ENCODE data around the gene PDXDC1.
"Not testable (repeated sequence)": the region's sequence is repeated elsewhere in the genome, so short reads cannot be mapped to it uniquely, and the experiment has no call there.

PDXDC1 gene

GRCh38 chr16:15142107-15142890 lies 167.5 kb downstream of the PDXDC1 start:
- not testable (repeated sequence) for DNase-seq (ENCODE audit: low read depth, low spot score); H3K4me3 ChIP-seq (ENCODE audit: low read length)

GRCh38 chr16:15142891-15143600 lies 168.2 kb downstream of the PDXDC1 start:
- H3K4me3 ChIP-seq (ENCODE audit: low read length); DNase-seq (ENCODE audit: low read depth, low spot score): not testable (repeated sequence)

- not testable (repeated sequence) for DNase-seq (ENCODE audit: low read depth, low spot score); H3K4me3 ChIP-seq (ENCODE audit: low read length)
Observed at GRCh38 chr16:15143601-15144091, 168.8 kb downstream of the PDXDC1 start.

GRCh38 chr16:15144092-15144631 lies 169.3 kb downstream of the PDXDC1 start:
- not testable (repeated sequence) for H3K4me3 ChIP-seq (ENCODE audit: low read length); DNase-seq (ENCODE audit: low read depth, low spot score)

- H3K4me3 ChIP-seq (ENCODE audit: low read length); DNase-seq (ENCODE audit: low read depth, low spot score): not testable (repeated sequence)
Observed at GRCh38 chr16:15144781-15145417, 170.1 kb downstream of the PDXDC1 start.

DNA sequence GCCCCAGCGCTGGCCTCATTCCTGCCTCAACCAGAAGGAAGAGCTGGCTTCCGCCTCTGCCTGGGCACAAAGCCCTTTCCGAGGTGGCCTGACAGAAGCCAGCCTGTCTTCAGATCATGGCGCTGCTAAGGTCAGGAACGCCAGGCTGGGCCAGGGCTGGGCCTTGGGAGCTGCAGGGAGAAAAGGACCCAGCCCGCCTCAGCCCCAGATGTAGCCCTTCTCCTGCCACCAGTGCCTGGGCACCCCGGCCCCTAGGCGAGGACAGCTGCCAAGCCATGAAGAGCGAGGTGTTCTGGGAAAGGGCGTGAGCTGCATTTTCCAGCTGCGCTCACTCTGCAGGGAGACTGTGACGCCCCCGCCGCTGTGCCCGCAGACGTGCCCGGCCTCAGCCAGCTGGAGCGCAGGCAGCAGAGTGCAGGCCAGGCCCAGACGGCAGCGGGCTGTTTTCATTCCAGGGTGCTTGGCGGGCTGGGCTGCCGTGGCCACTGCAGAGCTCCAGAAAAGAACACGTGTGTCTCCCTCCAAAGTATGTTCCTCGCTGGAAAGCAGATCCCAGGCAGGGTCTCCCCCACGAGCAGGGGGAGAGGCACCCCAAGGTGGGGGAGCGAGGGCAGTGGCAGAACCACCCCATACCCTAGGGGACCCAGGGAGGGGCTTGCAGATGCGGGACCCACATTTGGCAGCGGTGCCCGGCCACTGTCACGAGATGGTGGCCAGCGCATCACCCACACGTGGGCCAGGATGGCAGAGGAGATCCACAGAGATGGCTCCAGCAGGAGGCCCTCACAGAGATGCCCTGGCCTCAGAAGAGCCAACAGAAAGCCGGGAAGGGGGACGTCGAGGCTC lies 170.8 kb downstream of the PDXDC1 start:
- not testable (repeated sequence) for DNase-seq (ENCODE audit: low read depth, low spot score); H3K4me3 ChIP-seq (ENCODE audit: low read length)

GRCh38 chr16:15146264-15146662 lies 171.4 kb downstream of the PDXDC1 start:
- not testable (repeated sequence) for H3K4me3 ChIP-seq (ENCODE audit: low read length)

GRCh38 chr16:15148831-15149230 lies 174.0 kb downstream of the PDXDC1 start:
- not testable (repeated sequence) for H3K4me3 ChIP-seq (ENCODE audit: low read length); DNase-seq (ENCODE audit: low read depth, low spot score)

More at GRCh38 chr16:15146264-15146662, 171.4 kb downstream of the PDXDC1 start:
- not testable (repeated sequence) for DNase-seq (ENCODE audit: low read depth, low spot score)

DNA sequence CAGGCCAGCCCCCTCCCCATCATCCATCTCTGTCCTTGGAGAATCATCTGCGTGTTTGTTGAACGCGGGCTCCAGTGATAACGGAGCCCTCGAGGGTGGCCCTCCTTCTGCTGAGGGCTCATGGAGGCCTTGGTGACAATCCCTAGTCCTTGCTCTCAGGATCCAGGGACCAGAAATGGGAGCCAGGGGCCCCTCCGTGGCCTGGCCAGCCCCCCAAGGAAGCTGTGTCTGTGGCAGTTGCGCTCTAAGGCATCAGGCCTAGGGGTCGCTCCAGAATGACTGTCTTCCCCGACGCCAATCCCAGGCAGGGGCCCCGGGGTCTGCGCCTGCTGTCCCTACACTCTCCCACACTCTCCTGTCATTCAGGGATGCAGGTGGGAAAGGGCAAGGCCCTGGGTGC lies 174.4 kb downstream of the PDXDC1 start:
- H3K4me3 ChIP-seq (ENCODE audit: low read length); DNase-seq (ENCODE audit: low read depth, low spot score): not testable (repeated sequence)

DNA sequence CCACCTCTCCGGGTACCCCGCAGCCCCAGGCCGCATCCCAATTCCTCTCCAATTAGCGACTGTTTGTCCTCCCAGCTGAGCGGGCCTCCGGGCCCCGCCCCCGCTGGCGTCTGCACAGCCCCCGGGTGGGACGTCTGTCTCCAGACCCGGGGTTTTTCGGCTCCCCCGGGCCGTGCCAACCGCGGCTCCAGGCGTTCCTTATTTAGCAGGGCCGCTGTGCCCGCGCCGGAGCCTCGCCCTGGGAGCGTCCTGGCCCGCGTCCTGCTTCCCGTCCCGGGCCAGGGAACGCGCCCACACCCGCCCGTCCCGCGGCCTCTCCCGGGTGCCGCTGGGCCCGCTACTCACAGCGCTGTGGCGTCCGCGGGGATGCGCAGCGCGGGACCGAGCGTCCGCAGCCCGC lies 179.2 kb downstream of the PDXDC1 start:
- DNase-seq (ENCODE audit: low read depth, low spot score): not testable (repeated sequence)
- H3K4me3 ChIP-seq (ENCODE audit: low read length): peak overlapping the region; percentile 46

- H3K4me3 ChIP-seq (ENCODE audit: low read length): peak overlapping the region; percentile 46
- peak; percentile 90 for DNase-seq (ENCODE audit: low read depth, low spot score)
Observed at GRCh38 chr16:15154650-15155562, 180.1 kb downstream of the PDXDC1 start.

GRCh38 chr16:15157644-15158043 lies 182.8 kb downstream of the PDXDC1 start:
- not testable (repeated sequence) for DNase-seq (ENCODE audit: low read depth, low spot score)

DNA sequence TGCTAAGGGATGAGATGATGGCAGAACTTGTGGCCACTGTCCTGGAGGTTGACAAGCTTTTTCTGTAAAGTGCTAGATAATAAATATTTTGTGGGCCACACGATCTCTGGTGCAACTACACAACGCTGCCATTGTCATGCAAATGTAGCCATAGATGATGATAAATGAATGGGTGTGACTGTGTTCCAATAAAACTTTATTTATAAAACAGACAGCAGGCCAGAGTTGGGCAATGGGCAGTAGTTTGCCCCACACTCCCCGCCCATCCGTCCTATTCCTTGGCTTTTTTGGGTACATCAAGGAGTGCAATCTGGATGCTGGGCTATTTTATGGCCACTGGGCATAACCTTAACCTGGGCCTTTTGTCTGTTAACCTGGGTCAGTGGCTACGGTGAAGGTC lies 184.8 kb downstream of the PDXDC1 start:
- not testable (repeated sequence) for DNase-seq (ENCODE audit: low read depth, low spot score); H3K4me3 ChIP-seq (ENCODE audit: low read length)

More at GRCh38 chr16:15157644-15158043, 182.8 kb downstream of the PDXDC1 start:
- H3K4me3 ChIP-seq (ENCODE audit: low read length): not testable (repeated sequence)

- not testable (repeated sequence) for DNase-seq (ENCODE audit: low read depth, low spot score); H3K4me3 ChIP-seq (ENCODE audit: low read length)
Observed at GRCh38 chr16:15160571-15160970, 185.7 kb downstream of the PDXDC1 start.

DNA sequence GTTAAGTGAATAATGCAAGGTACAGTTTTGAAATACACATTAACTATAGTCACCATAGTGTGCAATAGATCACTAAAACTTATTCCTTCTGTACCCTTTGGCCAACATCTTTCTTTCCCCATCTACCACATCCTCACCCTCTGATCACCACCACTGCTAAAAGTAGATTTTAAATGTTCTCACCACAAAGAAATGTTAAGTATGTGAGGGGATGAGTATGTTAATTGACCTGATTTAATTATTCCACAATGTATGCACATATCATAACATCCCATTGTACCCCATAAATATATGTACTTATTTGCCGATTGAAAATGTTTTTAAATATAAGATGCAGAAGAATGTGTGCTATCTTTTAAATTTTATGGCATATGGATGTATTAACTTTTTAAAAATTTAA lies 188.2 kb downstream of the PDXDC1 start:
- not testable (repeated sequence) for DNase-seq (ENCODE audit: low read depth, low spot score); H3K4me3 ChIP-seq (ENCODE audit: low read length)

DNA sequence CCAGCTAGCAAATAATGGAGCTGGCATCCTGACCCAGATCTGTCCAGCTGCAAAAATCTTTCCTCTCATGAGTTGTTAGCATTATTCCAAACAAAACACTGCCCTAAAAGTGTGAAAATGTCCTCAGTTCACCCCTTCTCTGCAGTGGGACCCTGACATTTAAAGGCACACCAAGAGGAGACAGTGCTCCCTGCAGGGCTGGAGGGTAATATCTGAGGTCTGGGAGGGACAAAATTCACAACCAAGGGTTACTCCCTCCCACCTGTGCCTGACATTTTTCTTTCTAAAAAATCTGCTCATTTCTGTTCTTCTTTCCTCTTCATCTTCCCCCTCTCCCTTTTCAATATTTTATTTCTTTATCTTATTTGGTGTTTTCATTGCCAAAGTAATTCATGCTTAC lies 191.4 kb downstream of the PDXDC1 start:
- not testable (repeated sequence) for DNase-seq (ENCODE audit: low read depth, low spot score); H3K4me3 ChIP-seq (ENCODE audit: low read length)

DNA sequence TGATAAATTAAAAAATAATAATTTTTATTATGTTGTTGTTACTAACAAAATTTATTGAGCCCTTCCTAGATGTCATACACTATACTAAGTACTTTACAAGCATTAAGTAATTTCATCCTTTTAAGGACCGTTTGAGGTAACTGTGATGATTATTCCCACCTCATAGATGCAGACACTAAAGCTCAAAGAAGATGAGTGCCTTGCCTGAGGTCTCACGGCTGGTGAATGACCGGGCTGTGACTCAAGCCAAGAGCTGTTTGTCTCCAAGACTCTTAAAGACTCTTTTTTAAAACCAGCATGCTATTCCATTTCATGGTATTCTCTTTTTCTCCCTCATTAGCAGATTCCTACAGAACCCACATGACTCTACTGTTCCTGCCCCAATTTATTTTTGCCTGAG lies 193.5 kb downstream of the PDXDC1 start:
- not testable (repeated sequence) for DNase-seq (ENCODE audit: low read depth, low spot score); H3K4me3 ChIP-seq (ENCODE audit: low read length)
